Endothelial cell of hepatic sinusoid (primary cell): Measurements from ENCODE around the gene ZNF620.

ENCODE experiments used
- in situ Hi-C: cut with HindIII; loops from 2 replicates; pipeline ENCODE4 v1.10.0; 2017; ENCODE audit warnings: low sequenced_read_pairs

The ZNF620 gene

DNA sequence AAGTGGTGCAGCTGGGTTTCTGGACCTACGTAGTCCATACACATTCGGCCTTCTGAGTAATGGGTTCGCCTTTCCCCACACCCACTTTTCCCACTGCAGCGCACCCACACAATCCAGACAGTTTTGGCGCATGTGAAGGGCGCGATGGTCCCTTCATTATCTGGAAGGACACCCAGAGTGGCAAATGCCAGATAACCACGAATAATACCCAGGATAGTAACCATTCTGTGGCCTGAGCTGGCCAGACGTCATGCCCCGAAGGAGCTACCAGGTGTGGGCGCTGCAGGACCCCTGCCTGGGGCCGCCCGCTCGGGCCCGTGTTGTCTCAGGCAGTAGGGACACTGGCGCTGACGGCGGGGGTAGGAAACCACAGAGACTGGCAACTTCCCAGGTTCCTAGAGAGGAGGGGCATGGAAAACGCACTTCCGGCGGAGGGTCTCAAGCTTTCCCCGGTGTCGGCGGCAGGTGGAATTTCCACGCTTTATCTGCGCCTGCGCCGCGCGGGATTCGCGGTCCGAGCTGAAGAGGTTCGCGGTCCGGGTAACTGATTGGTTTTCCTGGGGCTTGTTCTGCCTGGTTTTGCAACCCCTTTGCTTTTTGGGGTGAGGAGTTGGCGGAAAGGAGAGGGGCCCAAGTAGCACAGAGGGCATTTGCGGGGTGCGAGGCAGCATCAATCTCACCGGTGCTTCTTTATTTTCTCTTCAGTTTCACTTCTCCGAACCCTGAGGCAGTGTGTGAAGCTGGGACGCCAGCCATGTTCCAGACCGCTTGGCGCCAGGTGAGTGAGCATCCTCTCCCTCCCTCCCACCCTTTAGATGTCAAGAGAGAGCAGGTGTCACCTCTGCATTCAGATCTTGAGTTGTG lies at the start of gene ZNF620:
Gene ZNF620, plus strand, starts transcription at position 441 of the 864 bp plus-strand sequence. Its CDS starts 314 bp downstream, at position 755.
- in situ Hi-C loops: no loop called here

DNA sequence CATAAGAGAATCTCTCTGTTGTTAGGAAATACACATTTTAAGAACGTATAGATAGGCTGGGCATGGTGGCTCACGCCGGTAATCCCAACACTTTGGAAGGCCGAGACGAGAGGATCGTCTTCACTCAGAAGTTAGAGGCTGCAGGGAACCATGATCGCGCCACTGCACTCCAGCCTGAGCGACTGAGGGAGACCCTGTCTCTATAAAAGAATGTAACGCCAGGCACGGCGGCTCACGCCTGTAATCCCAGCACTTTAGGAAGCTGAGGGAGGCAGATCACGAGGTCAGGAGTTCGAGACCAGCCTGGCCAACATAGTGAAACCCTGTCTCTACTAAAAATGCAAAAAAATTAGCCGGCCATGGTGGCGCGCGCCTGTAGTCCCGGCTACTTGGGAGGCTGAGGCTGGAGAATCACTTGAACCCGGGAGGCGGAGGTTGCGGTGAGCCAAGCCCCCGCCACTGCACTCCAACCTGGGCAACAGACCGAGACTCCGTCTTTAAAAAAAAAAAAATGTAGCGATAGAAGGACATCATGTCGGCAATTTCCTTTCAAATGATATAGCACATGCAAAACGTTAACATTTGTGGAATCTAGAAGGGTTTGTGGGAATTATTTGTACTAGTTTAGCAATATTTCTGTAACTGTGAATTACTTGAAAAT lies 49.4 kb upstream of the ZNF620 start:
- in situ Hi-C loops: no loop called here

DNA sequence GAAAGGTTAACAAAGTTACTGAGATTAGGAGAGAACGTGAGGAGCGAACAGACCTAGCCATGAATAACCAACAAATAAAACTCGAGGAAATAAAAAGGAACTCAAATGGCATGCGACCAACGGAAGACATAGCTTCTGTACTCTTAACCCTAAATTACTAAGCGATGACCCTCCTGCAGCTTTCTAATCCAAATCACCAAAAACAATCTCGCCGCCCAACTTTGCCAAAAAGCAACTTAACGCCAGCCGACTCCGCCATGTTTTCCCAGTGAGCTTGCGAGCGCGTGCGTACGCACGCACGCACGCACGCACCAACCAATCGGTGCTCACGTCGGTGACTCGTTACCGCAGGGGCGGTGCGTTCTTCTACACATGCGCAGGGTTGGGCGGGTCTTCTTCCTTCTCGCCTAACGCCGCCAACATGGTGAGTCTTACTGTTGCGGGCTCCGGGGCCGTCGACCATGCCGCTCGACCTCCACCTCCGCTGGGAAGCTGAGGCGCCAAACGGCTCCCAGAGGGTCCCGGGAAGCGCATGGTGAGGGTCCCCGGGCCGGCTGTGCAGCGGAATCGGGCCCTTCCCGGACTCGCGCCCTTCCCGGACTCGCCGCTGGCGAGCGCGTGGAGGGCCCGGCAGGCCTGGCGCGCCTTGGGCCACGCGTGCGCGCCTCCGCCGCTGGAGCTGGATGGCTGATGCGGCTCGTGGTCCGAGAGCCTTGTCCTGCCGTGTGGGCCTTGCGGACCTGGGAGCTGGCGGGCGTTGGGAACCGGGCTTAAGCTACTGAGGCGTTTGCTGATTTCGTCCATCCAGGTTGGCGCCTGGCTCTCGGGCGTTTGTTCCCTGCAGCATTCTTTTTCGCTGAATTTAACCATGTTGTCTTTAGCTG lies 48.7 kb upstream of the ZNF620 start, which contains the start of gene RPL14:
Gene RPL14, plus strand, starts transcription at position 400 of the 884 bp plus-strand sequence. Its CDS starts 133 bp downstream, at position 533.
- in situ Hi-C loops: no loop called here

DNA sequence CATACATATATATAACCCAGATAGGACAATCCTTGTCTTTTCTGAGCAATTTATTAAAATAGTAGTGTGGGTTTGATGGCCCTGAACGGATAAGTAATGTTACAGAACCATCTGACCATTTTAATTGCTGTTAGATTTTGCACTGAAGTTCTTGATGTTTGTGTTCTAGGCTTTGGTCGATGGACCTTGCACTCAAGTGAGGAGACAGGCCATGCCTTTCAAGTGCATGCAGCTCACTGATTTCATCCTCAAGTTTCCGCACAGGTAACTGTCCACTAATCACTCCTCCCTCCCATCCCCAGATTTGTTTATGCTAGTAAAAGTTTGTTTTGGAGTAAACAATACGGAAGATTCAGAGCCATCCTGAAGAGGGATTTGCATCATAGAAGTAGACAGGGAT lies 47.4 kb upstream of the ZNF620 start:
- in situ Hi-C loops: no loop called here

DNA sequence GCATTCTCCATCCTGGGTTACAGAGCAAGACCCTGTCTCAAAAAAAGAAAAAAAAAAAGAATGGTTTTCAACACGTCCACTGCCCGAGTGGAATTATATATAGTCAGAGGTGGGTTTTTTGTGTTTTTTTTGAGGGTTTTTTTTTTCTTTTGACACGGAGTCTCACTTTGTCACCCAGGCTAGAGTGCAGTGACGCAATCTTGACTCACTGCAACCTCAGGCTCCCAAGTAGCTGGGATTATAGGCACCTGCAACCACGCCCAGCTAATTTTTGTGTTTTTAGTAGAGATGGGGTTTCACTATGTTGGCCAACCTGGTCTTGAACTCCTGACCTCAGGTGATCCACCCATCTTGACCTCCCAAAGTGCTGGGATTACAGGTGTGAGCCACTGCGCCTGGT lies 45.4 kb upstream of the ZNF620 start:
- in situ Hi-C loops: loop anchor here (5.0 kb wide), 1 partner anchor 37 kb away; no protein-coding TSS in a partner anchor

DNA sequence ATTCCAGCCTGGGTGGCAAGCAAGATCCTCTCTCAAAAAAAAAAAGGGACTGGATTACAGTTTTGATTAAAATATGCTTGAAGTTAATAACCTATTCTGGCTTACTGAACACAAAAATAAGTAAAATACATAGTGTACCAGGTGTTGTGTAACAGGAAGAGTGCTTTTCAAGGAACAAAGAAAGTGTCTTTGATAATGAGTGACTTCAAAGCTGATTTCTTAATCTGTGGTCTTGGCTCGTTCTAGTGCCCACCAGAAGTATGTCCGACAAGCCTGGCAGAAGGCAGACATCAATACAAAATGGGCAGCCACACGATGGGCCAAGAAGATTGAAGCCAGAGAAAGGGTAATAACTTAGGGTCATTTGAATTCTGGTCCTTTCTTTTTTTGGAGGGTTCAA lies 44.7 kb upstream of the ZNF620 start:
- in situ Hi-C loops: loop anchor here (5.0 kb wide), 1 partner anchor 36 kb away; no protein-coding TSS in a partner anchor

DNA sequence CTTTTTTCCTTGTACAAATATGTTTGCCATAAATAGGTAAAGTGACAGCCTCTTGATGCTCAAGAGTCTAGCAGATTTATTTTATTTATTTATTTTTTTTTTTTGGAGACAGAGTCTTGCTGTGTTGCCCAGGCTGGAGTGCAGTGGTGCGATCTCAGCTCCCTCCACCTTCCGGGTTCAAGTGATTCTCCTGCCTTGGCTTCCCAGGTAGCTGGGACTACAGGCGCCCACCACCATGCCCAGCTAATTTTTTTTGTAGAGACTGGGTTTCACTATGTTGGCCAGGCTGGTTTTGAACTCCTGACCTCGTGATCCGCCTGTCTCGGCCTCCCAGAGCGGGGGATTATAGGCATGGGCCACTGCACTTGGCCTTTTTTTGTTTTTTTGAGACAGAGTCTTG lies 43.0 kb upstream of the ZNF620 start:
- in situ Hi-C loops: loop anchor here (5.0 kb wide), 1 partner anchor 34 kb away; no protein-coding TSS in a partner anchor

DNA sequence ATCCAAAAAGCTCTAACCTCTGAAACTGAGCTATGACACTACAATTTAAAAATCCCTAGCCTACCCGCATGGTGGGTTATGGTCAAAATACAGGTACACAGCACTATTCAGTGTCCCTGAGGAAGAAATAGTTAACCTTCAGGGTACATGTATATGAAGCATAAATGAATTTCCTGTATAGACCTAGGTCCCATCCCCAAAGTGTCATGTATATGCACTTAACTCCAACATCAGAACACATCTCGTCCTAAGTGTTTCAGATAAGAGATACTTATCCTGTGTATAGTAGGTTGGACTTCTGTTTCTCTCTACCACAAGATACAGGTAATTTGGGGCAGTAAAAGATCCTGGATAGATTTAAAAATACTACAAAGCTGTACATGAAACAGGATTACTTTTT lies 42.3 kb upstream of the ZNF620 start:
- in situ Hi-C loops: loop anchor here (5.0 kb wide), 1 partner anchor 34 kb away; no protein-coding TSS in a partner anchor

DNA sequence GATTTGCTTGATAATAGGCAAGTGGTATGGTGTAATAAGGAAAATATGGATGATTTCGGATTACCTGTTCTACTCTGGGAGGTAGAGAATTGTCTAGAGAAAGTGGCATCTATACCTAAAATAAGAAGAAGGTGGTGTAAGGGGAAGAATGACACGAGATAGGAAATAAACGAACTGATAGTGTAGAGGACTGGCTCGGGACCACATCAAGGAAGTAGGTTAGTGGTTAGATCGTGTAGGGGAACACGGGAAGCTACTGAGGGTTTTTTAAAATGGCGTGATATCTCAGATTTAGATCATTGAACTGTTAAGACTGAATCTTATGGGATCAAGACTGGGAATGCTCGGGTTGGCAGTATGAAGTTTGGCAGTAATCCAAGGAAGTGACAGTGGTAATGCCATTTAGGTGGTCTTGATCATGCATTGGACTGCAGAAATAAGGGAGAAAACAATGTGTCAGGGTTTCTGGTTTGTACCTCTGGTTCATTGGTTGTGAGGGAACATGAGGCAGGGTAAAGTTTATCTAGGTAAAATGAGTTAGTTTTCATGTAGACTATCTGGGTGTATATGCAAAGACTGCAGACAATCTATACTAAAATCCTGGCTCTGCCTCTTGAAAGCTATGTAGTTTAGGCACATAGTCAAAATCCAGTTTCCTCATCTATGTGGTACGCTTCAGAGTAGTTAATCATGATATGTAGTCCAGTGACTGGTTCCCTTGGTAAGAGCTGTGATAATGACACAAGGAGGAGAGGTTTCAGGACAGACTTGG lies 41.3 kb upstream of the ZNF620 start:
- in situ Hi-C loops: loop anchor here (5.0 kb wide), 1 partner anchor 33 kb away; no protein-coding TSS in a partner anchor

DNA sequence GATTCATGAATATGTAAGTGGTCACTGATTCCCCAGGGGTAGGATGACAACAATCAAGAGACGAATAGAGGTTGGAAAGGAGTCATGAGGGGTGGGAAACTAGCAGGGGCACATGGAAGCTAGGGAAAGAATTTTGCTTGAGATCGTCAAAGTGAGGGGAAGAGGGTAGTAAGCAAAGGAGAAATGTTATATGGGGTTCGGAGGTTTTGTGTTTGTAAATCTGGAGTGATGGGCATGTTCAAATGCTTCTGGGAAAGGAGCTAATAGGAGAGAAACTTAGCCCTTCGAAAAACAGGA lies 40.8 kb upstream of the ZNF620 start:
- in situ Hi-C loops: no loop called here

DNA sequence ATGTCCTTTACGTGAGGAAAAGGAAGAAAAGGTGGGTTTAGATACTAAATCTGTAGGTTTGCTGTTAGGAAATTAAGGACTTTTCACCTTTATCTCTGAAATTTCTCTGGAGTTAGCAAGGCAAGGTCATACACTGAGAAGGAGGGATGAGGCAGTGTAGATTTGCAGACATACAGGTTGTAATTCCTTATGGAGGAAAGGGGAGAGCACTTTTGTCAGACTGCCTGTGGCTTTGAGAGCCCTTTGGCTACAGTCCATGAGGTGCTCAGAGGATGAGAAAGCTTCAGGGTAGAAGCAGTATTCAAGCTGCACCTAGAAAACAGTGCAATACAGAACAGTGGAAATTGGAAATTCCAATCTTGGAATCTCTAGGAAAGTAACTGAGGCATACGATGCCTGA lies 40.4 kb upstream of the ZNF620 start:
- in situ Hi-C loops: no loop called here

DNA sequence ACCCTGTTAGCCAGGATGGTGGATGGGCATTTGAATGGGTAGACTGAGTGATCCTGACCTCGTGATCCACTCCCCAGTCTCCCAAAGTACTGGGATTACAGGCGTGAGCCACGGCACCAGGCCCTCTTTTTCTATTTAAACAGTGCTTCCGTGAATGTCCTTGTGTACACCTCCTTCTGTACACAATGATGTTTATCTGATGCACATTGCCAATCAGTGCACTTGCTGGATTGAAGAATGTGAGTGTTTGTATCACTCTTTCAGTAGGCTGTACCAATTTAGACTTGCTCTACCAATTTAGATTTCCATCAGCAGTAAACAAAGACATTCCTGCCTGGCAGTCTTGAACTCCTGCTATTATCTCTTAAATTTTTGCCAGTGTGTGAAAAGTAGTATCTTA lies 37.8 kb upstream of the ZNF620 start:
- in situ Hi-C loops: no loop called here

DNA sequence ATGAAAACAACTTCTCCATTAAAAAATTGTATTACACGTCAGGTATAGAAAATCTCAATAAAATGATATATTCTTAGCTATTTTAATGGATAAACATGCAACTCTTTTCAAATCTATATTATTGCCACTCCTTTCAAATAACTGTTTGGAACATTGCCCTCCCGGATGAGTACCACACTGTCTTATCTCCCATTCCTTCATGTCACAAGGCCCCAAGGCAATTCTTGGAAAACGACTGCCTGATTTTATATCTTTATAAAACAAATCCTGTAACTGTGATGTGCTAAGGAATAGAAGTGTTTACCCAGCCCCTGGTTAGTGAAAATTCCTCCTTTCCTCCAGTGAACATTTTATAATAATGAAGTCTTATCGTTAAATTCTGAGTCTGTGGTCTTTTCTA lies 35.1 kb upstream of the ZNF620 start:
- in situ Hi-C loops: no loop called here

DNA sequence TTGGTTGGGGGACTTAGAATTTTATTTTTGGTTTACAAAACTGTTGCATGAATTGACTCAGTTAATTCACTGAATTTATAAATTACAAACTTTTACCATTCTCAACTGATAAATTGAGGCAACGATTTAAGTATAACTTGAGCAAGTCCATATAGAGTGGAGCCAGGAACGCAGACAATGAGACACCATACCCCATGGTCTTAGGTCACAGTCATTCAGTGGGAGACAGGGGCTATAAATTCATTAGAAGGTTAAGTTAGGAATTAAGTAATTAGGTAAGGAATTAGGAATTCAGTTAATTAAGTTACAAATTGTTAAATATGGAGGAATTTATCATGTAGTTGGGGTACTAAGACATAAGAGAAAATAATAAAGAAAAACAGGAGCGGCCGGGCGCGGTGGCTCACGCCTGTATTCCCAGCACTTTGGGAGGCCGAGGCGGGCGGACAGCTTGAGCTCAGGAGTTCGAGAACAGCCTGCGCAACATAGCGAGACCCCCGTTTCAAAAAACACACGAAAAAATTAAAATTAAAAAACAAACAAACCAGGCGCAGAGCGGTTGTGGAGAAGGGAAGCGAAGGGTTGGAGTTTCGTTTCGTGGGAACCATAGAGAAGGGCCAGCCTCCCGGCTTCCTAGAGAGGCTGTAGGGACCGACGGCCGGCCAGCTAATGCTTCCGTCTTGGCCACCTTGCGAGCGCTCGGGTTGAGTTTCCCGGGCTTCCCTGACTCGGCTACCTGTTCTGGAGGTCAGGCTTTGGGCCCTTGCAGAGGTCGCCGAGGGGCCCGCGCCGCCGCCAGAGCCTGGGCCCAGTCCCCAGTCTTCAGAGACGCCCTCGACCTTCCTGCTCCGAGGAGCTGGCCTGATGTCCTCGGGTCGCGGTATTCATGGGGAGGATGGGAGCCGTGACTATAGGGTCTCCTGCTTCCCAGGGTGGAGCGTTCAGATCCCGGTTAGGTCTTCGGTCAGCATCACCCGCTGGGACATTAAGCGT lies 29.1 kb upstream of the ZNF620 start, which contains the start of gene ZNF619:
Gene ZNF619, plus strand, starts transcription at position 645 of the 993 bp plus-strand sequence. CDS start 858 bp downstream, outside the sequence.
- in situ Hi-C loops: no loop called here

DNA sequence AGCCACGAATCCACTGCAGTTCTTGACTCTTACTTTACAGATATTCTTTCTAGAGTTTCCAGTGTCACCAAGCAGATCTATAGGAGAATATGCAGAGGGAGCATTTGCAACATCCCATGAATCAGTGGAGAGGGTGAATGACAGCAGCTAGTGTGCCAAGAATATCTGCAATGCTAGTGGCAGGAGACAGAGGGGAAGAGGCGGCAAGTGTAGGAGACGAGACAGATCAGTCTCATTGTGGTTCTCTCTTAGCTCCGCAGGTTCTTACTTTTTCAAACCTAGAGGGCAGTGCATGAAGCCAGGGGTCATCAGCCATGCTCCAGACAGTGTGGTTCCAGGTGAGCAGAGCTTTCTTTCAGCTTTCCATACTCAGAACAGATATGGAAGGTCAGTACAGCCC lies 28.2 kb upstream of the ZNF620 start:
- in situ Hi-C loops: no loop called here

DNA sequence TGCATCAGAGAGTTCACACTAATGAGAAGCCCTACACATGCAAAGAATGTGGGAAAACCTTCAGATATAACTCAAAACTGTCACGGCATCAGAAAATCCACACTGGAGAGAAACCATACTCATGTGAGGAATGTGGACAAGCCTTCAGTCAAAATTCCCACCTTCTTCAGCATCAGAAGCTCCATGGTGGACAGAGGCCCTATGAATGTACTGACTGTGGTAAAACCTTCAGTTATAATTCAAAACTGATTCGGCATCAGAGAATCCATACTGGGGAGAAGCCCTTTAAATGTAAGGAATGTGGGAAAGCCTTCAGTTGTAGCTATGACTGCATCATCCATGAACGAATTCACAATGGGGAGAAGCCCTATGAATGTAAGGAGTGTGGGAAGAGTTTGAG lies 18.7 kb upstream of the ZNF620 start:
- in situ Hi-C loops: no loop called here

DNA sequence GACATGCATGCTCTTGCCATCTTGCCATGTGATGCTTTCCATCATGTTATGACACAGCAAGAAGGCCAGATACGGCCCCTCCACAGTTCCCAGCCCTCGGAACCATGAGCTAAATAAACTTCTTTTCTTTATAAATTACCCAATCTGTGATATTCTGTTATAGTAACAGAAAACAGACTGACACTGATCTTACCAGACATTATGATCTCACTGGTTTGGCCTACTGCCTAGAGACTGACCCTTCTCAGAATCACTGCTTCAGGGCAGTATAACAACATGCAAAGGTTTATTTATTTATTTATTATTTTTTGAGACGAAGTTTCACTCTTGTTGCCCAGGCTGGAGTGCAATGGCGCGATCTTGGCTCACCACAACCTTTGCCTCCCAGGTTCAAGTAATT lies 14.9 kb upstream of the ZNF620 start:
- in situ Hi-C loops: no loop called here

DNA sequence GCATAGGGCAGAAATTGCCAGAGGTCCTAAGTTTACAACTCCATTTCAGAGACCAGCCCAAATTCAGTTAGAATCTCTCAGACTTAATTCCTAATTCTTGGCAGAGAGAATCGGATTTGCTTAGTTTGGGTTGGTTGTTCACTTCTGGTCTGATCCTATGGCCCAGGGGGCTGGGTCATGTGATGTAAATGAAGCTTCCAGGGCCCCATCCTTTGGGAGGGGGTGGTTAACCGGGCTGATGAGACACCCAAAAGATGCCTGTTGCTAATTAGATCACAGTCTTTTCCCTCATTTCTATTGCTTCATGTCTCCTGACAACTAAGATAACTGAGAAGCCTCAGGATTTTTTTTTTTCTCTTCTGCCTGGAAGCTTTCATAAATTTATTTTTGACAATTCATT lies 11.1 kb upstream of the ZNF620 start:
- in situ Hi-C loops: loop anchor here (5.0 kb wide), 1 partner anchor 32 kb away; no protein-coding TSS in a partner anchor

DNA sequence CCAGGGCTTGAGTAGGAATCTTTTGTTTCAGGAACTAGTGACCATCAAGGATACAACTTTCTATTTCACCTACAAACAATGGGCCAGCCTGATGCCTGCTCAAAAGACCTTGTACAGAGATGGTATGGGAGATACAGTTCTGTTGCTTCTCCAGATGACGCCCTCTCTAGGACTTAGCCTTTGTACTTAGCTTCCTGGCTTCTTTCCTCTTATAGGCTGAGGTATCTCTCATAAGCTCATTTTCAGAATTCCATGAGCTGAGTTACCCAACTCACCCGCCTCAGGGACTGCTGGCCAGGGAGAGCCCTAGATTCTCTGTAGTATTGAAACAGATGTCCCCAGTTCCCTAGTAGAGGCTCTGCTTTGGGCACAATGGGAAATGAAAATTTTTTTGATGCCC lies 8.6 kb upstream of the ZNF620 start:
- in situ Hi-C loops: loop anchor here (5.0 kb wide), 1 partner anchor 35 kb away; no protein-coding TSS in a partner anchor
